GM18861 (cell line): ENCODE results near the gene ARL5B.
A peak's percentile ranks its signal among the peaks of the same experiment; 100 is the strongest.

ENCODE experiments used
- ATAC-seq: cut with Tn5 transposase; IDR thresholded peaks from one replicate; pipeline ENCODE4 v1.9.1; 2021; ENCODE audit not compliant: unreplicated experiment

The ARL5B gene

GRCh38 chr10:18658271-18659124 lies 733 bp upstream of the ARL5B start:
- ATAC-seq = no peak

- ATAC-seq = peak; percentile 10
Observed at GRCh38 chr10:18659819-18660535, 746 bp downstream of the ARL5B start.

GRCh38 chr10:18660816-18661431 lies 1.7 kb downstream of the ARL5B start:
- no peak for ATAC-seq

- ATAC-seq = no peak
Observed at GRCh38 chr10:18664841-18665478, 5.7 kb downstream of the ARL5B start.

GRCh38 chr10:18665815-18666558 lies 6.8 kb downstream of the ARL5B start:
- no peak for ATAC-seq

- no peak for ATAC-seq
Observed at GRCh38 chr10:18666810-18667209, 7.6 kb downstream of the ARL5B start.

GRCh38 chr10:18668026-18668425 lies 8.8 kb downstream of the ARL5B start:
- no peak for ATAC-seq

- no peak for ATAC-seq
Observed at GRCh38 chr10:18675086-18675801, 16.0 kb downstream of the ARL5B start.

GRCh38 chr10:18680754-18681153 lies 21.5 kb downstream of the ARL5B start:
- ATAC-seq = no peak

- no peak for ATAC-seq
Observed at GRCh38 chr10:18681366-18681765, 22.1 kb downstream of the ARL5B start.

GRCh38 chr10:18681971-18682411 lies 22.8 kb downstream of the ARL5B start:
- ATAC-seq = no peak

- ATAC-seq = no peak
Observed at GRCh38 chr10:18683427-18683826, 24.2 kb downstream of the ARL5B start.

- no peak for ATAC-seq
Observed at GRCh38 chr10:18684416-18684815, 25.2 kb downstream of the ARL5B start.

GRCh38 chr10:18684953-18685352 lies 25.7 kb downstream of the ARL5B start:
- no peak for ATAC-seq

GRCh38 chr10:18685555-18685954 lies 26.3 kb downstream of the ARL5B start:
- no peak for ATAC-seq

GRCh38 chr10:18687195-18687594 lies 28.0 kb downstream of the ARL5B start:
- no peak for ATAC-seq

GRCh38 chr10:18687706-18688105 lies 28.5 kb downstream of the ARL5B start:
- ATAC-seq = no peak

- ATAC-seq = no peak
Observed at GRCh38 chr10:18689498-18689897, 30.3 kb downstream of the ARL5B start.

- ATAC-seq = no peak
Observed at GRCh38 chr10:18690541-18690940, 31.3 kb downstream of the ARL5B start.
